Gastroesophageal sphincter (tissue), 3 donors: Measurements from ENCODE around the gene PLPP2.

Experiments used
- POLR2A ChIP-seq, 2 donors: fragments of 450-650 bp; IDR thresholded peaks; one replicate each; pipeline ENCODE4 v1.6.1; 2017; ENCODE audit warnings: antibody characterized with exemption in 2 of 2, mild to moderate bottlenecking in 2 of 2, moderate library complexity in 1 of 2
- TF ChIP-seq, protein P1 (sequence below), 4 experiments: fragments of 200-600 bp in 2 of 4; fragments of 450-650 bp in 2 of 4; sonication (generic) in 1 of 4; IDR thresholded peaks; one replicate each; pipeline ENCODE4 v1.5.1; 2017 to 2019; ENCODE audit warnings: antibody characterized with exemption in 4 of 4, mild to moderate bottlenecking in 2 of 4, moderate library complexity in 2 of 4

DNA sequence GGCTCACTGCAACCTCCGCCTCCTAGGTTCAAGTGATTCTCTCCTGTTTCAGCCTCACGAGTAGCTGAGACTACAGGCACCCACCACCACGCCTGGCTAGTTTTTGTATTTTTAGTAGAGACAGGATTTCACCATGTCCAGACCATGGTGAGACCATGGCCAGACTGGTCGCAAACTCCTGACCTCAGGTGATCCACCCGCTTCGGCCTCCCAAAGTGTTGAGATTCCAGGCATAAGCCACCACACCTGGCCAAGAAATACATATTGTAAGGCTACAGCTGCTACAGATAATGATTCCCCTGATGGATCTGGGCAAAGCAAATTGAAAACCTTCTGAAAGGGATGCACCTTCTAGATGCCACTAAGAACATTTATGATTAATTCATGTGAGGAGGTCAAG is 17.8 kb downstream of the PLPP2 start:
- no peak for TF ChIP-seq POLR2A (IDR thresholded peaks at IDR 0.05)
- TF ChIP-seq, protein P1, sequence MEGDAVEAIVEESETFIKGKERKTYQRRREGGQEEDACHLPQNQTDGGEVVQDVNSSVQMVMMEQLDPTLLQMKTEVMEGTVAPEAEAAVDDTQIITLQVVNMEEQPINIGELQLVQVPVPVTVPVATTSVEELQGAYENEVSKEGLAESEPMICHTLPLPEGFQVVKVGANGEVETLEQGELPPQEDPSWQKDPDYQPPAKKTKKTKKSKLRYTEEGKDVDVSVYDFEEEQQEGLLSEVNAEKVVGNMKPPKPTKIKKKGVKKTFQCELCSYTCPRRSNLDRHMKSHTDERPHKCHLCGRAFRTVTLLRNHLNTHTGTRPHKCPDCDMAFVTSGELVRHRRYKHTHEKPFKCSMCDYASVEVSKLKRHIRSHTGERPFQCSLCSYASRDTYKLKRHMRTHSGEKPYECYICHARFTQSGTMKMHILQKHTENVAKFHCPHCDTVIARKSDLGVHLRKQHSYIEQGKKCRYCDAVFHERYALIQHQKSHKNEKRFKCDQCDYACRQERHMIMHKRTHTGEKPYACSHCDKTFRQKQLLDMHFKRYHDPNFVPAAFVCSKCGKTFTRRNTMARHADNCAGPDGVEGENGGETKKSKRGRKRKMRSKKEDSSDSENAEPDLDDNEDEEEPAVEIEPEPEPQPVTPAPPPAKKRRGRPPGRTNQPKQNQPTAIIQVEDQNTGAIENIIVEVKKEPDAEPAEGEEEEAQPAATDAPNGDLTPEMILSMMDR (IDR thresholded peaks at IDR 0.05): no peak
